Stimulated activated CD8-positive, alpha-beta memory T cell treated with anti-CD3 and anti-CD28 coated beads, Interleukin-12 subunit alpha, Interleukin-12 subunit beta, amount 100 ng/mL, for 24 hours (primary cell): ENCODE measurements around the gene AFMID.
"Not testable (repeated sequence)": the region's sequence is repeated elsewhere in the genome, so short reads cannot be mapped to it uniquely, and the experiment has no call there.

Experiments used
- DNase-seq: peaks from one replicate; pipeline ENCODE4 v3.0.0-alpha.2; 2020; ENCODE audit errors: extremely low read depth

AFMID gene

GRCh38 chr17:78154903-78155811 lies 32.0 kb upstream of the AFMID start:
- no peak for DNase-seq

GRCh38 chr17:78159575-78160158 lies 27.5 kb upstream of the AFMID start:
- DNase-seq: no peak

GRCh38 chr17:78163881-78164747 lies 23.0 kb upstream of the AFMID start:
- no peak for DNase-seq

- no peak for DNase-seq
Measured at GRCh38 chr17:78164748-78165607, 22.2 kb upstream of the AFMID start.

- no peak for DNase-seq
Measured at GRCh38 chr17:78166416-78166815, 20.7 kb upstream of the AFMID start.

- peak; percentile 74 for DNase-seq
Measured at GRCh38 chr17:78168242-78168902, 18.8 kb upstream of the AFMID start, which contains the start of gene SYNGR2. Gene SYNGR2, plus strand, starts transcription at chr17:78168581. Its CDS starts 36 bp downstream, at chr17:78168617.

GRCh38 chr17:78168903-78169793 lies 18.0 kb upstream of the AFMID start:
- peak; percentile 43 for DNase-seq

GRCh38 chr17:78170692-78171590 lies 16.2 kb upstream of the AFMID start:
- DNase-seq: no peak

GRCh38 chr17:78171591-78172248 lies 15.4 kb upstream of the AFMID start:
- DNase-seq: not testable (repeated sequence)

- no peak for DNase-seq
Measured at GRCh38 chr17:78172249-78173051, 14.7 kb upstream of the AFMID start.

- DNase-seq: no peak
Measured at GRCh38 chr17:78173097-78173715, 14.0 kb upstream of the AFMID start.

- no peak for DNase-seq
Measured at GRCh38 chr17:78174346-78174869, 12.8 kb upstream of the AFMID start.

GRCh38 chr17:78174870-78175642 lies 12.1 kb upstream of the AFMID start:
- DNase-seq: no peak

GRCh38 chr17:78175643-78175981 lies 11.6 kb upstream of the AFMID start:
- no peak for DNase-seq

- DNase-seq: peak; percentile 53
Measured at GRCh38 chr17:78176548-78177025, 10.6 kb upstream of the AFMID start.

- no peak for DNase-seq
Measured at GRCh38 chr17:78179372-78179771, 7.8 kb upstream of the AFMID start.
